ENCODE data around the gene ABHD12B. TPM values are rescaled to one million over a fixed set of nuclear protein-coding genes. Genes with fewer than 3 reads are reported as not detected.

ABHD12B gene
- total and polyA plus RNA-seq, 10 donors = not detected

DNA sequence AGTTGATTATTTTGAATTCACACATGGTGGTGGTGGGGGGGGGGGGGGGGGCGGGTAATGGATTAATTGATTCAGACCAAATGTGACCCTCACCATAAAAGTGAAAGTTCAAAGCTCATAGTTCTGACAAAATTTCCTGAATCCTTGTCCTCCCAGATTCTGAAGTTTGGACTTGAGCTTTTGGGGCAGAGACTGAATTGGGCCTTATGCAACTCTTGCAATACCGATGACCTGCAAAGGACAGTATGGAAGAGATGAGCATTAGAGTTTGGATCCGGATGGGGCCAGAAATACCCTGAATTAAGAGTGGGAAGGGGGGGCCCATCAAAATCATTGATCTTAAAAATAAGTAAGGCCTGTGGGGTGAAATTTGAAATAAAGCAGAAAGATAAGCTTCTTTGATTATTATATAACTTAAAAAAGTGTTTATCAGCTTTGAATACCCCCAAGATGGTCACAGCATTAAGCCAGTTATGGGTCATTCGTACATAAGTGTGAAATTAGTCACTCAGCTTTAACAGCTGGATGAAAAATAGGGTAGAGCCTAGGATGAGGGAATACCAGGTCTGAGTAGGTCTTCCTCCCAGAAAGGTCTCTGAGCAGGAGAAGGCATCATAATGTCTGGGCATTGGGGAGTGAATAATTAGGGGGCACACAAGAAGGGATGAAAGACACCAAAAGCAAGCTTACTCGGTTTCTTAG is 74.5 kb downstream of the ABHD12B start:
- Histone ChIP-seq H3K27ac (no peak overlapping the region), H3K36me3 (peaks cover 0 to 3% (median 0%) of the 10 kb centered on the region in 6 donors), H3K27me3 (replicated peaks in 1 of 7) (peaks cover 0 to 29% (median 6%) of the 10 kb centered on the region in 7 donors), H3K4me3 (no peak overlapping the region), H3K9me3 (peaks cover 0 to 4% (median 0%) of the 10 kb centered on the region in 8 donors), H3K4me1 (peaks cover 0 to 29% (median 21%) of the 10 kb centered on the region in 6 donors)
- TF ChIP-seq POLR2AphosphoS5 (IDR thresholded peaks at IDR 0.05) (no peak), POLR2A (IDR thresholded peaks at IDR 0.05) (no peak)
- TF ChIP-seq, protein P1, sequence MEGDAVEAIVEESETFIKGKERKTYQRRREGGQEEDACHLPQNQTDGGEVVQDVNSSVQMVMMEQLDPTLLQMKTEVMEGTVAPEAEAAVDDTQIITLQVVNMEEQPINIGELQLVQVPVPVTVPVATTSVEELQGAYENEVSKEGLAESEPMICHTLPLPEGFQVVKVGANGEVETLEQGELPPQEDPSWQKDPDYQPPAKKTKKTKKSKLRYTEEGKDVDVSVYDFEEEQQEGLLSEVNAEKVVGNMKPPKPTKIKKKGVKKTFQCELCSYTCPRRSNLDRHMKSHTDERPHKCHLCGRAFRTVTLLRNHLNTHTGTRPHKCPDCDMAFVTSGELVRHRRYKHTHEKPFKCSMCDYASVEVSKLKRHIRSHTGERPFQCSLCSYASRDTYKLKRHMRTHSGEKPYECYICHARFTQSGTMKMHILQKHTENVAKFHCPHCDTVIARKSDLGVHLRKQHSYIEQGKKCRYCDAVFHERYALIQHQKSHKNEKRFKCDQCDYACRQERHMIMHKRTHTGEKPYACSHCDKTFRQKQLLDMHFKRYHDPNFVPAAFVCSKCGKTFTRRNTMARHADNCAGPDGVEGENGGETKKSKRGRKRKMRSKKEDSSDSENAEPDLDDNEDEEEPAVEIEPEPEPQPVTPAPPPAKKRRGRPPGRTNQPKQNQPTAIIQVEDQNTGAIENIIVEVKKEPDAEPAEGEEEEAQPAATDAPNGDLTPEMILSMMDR (IDR thresholded peaks at IDR 0.05 in 8 of 11, conservative IDR thresholded peaks at IDR 0.05 in 3 of 11) = no peak
- whole genome bisulfite sequencing, 5 donors = 91 to 97% (median 94%) methylated on average over 5 of the region's 5 CpGs
- intact Hi-C loops (cut with DNase I; ENCODE audit: low total_unique reads) = no loop called here
- DNase-seq = no peak

DNA sequence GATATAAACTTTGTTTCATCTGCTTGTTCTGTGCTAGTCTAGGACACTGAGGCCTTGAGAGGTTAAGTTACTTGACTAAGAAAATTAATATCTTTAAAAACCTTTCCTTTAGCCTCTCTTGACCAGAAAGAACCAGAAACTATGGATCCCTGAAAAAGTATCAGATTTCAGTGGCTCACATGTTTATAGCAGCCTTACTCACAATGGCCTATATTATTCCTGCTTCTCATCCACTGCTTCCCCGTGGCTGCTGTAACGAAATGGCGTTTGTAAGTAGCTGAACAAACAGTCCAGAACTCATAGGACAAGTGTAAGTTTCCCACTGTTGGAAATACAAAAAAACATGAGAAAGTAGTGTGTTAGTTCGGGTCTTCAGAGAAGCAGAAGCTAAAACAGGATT is 75.6 kb downstream of the ABHD12B start:
- H3K27ac ChIP-seq = no peak overlapping the region
- H3K4me1 ChIP-seq = peaks cover 0 to 26% (median 21%) of the 10 kb centered on the region in 6 donors
- peaks cover 0 to 4% (median 0%) of the 10 kb centered on the region in 8 donors for H3K9me3 ChIP-seq
- H3K4me3 ChIP-seq = no peak overlapping the region
- no peak for TF ChIP-seq POLR2AphosphoS5 (IDR thresholded peaks at IDR 0.05)
- TF ChIP-seq, protein P1 (IDR thresholded peaks at IDR 0.05 in 8 of 11, conservative IDR thresholded peaks at IDR 0.05 in 3 of 11) = no peak
- 69 to 89% (median 84%) methylated on average over 4 of the region's 4 CpGs for WGBS, 5 donors
- peaks cover 0 to 25% (median 6%) of the 10 kb centered on the region in 7 donors for H3K27me3 ChIP-seq (replicated peaks in 1 of 7)
- H3K36me3 ChIP-seq = no peaks in the 10 kb centered on the region
- DNase-seq = no peak
- intact Hi-C loops (cut with DNase I; ENCODE audit: low total_unique reads) = no loop called here

DNA sequence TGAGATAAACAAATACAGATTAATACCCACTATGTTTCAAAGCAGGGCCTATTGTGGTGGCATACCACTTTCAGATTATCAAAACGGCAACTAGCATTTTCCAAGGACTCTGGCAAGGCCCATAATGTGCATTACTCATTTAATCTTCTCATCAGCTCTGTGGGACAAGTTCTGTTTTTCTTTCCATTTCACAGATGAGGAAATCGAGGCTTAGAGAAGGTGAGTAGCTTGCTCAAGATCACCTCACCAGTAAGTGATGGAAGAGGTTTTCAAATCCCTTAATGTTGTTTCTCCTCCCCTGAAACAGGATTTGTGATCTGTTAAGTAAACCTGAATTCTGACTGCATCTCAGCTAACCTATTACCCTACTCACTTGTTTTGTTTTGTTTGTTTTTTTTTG is 76.4 kb downstream of the ABHD12B start:
- Histone ChIP-seq H3K9me3 (peaks cover 0 to 4% (median 0%) of the 10 kb centered on the region in 8 donors), H3K4me3 (no peak overlapping the region), H3K27ac (no peak overlapping the region), H3K36me3 (no peaks in the 10 kb centered on the region), H3K4me1 (peaks cover 0 to 21% (median 18%) of the 10 kb centered on the region in 6 donors), H3K27me3 (replicated peaks in 1 of 7) (peaks cover 0 to 20% (median 6%) of the 10 kb centered on the region in 7 donors)
- TF ChIP-seq, protein P1 (IDR thresholded peaks at IDR 0.05 in 8 of 11, conservative IDR thresholded peaks at IDR 0.05 in 3 of 11) = no peak
- TF ChIP-seq POLR2A (IDR thresholded peaks at IDR 0.05) = no peak
- no peak for TF ChIP-seq POLR2AphosphoS5 (IDR thresholded peaks at IDR 0.05)
- 49 to 90% (median 85%) methylated on average over 2 of the region's 2 CpGs for WGBS, 5 donors
- intact Hi-C loops (cut with DNase I; ENCODE audit: low total_unique reads) = no loop called here
- DNase-seq = no peak

DNA sequence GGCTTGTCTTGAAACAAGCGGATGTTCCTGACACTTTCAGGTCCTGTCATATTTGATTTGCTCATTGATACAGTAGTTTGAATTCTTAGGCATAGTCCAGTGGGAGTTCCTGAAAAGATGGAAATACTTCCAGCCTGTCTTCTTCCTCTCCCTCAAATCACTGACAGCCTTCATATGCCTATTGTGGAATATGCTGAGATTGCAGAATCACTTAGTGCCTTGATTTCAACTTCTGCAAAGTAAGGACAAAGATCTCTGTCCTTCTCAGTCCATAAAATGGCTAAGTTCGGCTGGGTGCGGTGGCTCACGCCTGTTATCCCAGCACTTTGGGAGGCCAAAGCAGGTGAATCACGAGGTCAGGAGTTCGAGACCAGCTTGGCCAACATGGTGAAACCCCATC is 79.2 kb downstream of the ABHD12B start:
- intact Hi-C loops (cut with DNase I; ENCODE audit: low total_unique reads) = loop anchor here (10.0 kb wide), 1 partner anchor 274 kb away; no protein-coding TSS in a partner anchor
- H3K4me3 ChIP-seq = no peak overlapping the region
- no peak for DNase-seq
- peaks cover 0 to 4% (median 0%) of the 10 kb centered on the region in 8 donors for H3K9me3 ChIP-seq
- TF ChIP-seq POLR2A (IDR thresholded peaks at IDR 0.05) (no peak), POLR2AphosphoS5 (IDR thresholded peaks at IDR 0.05) (no peak)
- TF ChIP-seq, protein P1 (IDR thresholded peaks at IDR 0.05 in 8 of 11, conservative IDR thresholded peaks at IDR 0.05 in 3 of 11) = no peak
- WGBS, 5 donors = 91 to 97% (median 95%) methylated on average over 6 of the region's 6 CpGs
- no peaks in the 10 kb centered on the region for H3K36me3 ChIP-seq
- no peak overlapping the region for H3K27ac ChIP-seq
- no peaks in the 10 kb centered on the region for H3K27me3 ChIP-seq (replicated peaks in 1 of 7)
- peaks cover 0 to 26% (median 9%) of the 10 kb centered on the region in 6 donors for H3K4me1 ChIP-seq

Data from spleen (tissue), 11 donors.